GM12873 (cell line): ENCODE measurements around the gene ZNF22.

Experiments
- TF ChIP-seq, protein P1 (sequence below): IDR thresholded peaks from 2 replicates; pipeline ENCODE4 v1.5.1; 2012; ENCODE audit warnings: low read depth, mild to moderate bottlenecking, moderate library complexity, low read length, control low read depth; ENCODE audit not compliant: insufficient read depth; ENCODE audit errors: missing control alignments

The ZNF22 gene

DNA sequence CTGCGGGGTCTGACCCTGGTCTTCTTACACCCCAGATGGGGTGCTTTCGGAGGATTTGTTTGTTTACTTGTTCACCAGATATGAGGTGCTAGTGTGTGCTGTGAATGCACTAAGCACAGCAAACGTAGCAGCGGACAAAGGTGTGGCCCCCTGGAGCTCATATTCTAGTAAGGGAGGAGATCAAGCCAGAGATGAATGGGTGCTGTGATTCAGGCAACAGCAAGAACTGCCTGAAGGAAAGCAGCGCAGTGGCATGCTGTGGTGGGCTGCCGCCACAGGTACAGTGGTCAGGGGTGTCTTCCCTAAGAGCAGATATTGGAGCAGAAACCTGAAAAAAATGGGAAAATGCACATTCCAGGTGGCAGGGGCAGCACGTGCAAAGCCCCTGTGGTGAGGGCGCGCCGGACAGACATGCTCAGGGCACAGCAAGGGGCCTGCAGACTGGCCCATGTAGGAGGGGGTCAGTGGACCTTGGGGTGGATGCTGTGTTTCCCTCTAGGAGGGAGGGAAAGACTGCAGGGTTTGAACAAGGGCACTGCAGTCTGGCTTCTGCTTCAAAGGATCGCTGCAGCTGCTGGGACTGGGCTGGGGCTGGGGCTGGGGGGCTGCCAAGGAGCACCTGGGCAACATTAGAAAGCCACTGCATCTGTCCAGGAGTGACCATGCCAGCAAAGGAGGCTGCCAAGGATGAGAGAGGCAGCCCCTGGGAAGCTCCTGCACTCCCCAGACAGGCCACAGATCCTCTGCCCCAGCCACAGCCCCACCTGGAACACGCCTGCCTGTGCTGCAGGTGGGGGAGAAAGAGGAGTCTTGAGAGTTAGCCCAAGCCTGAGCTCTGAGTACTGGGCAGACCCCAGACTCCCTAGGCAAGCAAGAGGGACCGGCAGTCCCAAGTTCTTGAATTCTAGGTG lies 21.2 kb upstream of the ZNF22 start:
- TF ChIP-seq, protein P1, sequence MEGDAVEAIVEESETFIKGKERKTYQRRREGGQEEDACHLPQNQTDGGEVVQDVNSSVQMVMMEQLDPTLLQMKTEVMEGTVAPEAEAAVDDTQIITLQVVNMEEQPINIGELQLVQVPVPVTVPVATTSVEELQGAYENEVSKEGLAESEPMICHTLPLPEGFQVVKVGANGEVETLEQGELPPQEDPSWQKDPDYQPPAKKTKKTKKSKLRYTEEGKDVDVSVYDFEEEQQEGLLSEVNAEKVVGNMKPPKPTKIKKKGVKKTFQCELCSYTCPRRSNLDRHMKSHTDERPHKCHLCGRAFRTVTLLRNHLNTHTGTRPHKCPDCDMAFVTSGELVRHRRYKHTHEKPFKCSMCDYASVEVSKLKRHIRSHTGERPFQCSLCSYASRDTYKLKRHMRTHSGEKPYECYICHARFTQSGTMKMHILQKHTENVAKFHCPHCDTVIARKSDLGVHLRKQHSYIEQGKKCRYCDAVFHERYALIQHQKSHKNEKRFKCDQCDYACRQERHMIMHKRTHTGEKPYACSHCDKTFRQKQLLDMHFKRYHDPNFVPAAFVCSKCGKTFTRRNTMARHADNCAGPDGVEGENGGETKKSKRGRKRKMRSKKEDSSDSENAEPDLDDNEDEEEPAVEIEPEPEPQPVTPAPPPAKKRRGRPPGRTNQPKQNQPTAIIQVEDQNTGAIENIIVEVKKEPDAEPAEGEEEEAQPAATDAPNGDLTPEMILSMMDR = no peak

DNA sequence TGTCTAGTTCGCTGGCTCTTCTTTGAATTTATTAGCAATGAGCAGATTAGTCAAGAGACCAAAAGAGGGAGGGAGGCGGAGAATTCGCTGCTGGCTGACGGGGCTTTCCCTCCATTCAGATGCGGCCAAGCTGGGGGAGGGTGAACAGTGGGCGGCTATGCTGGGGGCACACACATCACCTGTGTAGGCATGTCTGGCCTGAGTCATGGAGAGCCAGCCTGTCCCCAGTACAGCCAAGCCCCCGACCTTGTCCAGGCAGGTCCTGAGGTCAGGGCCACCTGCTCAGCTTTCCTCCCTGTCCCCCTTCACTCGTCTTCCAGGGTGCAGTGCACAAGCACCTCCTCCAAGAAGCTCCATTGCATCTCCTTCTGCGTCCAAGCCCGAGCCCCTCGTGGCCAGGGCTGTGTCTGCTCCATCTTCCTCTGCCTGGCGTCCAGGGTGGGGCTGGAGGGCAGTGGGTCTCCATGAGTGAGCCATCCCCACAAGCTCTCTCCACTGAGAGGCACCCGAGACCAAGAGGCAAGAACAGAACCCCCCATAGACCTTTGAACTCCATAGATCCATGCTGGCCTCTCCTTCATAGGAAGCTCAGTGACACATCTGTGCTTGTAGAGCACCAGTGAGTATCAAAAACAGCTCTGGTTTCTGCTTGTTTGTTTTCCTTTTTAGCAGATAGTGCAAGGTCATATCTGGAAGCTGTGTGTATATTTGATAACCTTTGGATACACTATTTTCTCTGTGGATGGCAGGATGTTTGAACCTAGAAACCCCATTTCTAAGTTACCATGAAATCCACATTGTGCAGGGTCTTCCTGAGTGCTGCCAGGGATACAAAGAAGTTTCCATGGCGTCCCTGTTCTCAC lies 20.2 kb upstream of the ZNF22 start:
- TF ChIP-seq, protein P1 = no peak

DNA sequence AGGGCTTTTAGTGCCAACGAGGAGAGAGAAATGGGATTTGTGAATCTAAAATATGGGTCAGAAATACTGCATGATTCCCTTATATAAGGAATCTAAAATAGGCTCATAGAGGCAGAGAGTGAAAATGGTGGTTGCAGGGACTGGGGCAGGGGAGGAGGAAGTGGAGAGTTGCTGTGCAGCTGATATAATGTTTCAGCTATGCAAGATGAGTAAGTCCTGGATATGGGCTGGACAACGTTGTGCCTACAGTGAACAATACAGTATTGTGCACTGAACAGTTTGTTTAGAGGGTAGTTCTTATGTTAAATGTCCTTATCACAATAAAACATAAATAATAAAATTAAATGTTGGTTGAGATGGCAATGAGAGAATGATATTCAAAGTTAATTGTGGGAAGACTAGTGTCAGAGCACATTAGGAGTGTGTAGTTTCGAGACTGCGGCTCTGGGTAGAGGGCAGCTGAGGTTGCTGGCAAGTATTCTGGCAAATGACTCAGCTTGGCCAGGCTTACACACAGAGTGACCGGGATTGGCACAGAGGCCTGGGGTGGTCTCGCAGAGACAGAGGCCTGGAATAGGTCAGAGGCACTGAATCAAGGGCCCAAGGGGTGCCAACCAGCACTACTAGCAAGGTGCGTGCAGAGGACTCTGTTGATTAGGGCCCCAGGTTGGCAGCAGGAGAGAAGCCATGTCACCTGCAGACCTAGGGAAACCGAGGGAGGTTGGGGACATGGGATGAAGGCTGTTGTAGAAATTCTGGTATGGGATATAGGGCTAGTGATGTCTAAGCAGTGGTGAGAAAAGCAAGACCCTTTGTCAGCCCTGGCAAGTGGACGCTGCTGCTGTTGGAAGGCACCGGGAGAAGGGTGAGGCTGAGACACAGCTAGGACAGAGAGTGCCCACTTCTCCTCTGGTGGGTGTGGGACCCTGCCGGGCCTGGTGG lies 19.3 kb upstream of the ZNF22 start:
- TF ChIP-seq, protein P1 = no peak

DNA sequence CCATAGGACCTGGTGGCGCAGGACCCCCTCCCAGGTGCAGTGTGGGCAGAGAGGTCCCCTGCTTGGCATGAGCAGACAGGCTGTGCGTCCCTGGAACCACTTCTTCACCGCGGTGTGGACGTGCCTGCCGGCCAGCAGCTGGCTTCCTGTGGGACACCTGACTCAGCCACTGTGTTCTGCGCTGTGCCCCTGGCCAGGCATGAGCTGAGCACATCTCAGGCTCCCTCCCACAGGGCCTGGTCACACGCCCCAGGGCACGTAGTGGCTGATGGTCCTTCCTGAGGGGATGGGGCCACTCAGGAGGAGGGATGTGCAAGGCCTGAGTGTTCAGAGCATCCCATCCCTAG lies 18.6 kb upstream of the ZNF22 start:
- TF ChIP-seq, protein P1 = no peak

DNA sequence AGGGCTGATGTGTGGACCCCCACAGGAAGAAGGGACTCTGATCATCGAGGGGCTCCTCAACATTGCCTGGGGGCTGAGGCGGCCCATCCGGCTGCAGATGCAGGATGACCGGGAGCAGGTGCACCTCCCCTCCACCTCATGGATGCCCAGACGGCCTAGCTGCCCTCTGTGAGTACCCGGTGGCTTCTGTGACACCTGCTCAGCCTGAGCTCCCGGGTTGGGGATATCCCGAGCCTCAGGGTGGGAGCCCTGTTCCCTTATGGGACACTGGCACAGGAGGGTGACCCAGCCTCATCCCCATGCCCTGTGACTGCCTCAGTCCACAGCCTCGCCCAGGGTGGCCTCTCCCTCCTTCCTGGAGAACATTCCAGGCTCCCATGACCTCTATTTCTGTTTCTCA lies 18.2 kb upstream of the ZNF22 start:
- TF ChIP-seq, protein P1 = no peak

DNA sequence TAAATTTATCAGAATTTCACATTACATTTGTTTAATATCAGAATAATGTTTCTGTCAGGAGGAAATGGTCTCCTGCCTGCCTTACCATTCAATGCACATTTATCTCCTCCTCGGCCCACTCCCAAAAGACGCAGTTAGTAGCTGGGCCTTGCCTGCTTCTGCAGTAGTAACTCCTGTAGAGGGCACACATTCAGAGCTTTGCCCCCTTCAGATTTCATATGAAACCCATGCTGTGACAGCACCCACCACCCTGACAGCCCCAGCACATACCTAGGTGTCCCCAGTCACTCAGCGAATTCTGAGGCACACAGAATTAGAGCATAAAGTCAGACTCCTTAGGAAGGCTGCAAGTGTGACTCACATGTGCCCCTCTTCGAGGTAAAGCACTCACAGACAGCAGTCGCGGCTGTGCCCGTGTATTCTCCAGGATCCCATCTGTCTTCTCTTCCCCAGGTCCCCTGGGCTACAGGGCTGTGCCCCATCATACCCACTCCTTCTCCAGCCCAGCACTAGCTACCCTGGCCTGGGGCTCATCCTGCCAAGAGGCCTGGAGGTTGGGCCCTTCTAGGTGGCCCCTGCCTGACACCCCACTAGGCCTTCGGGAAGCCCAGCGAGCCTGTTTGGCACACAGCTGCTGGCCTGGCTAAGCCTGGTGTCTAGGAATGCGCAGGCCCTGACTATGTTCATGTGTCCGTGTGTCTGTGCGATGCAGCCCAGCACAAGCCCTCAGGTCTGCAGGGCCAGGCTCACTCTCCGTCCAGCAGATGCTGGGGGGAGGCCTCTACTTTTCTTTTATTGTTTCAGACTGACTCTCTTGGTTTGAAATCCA lies 17.4 kb upstream of the ZNF22 start:
- TF ChIP-seq, protein P1 = no peak
